A673 (cell line): ENCODE results near the gene STARD9. TPM values are rescaled to one million over a fixed set of nuclear protein-coding genes. Genes with fewer than 3 reads are reported as not detected.

Experiments
- BruUV-seq: library from RNA; stranded (reverse); fragments of 400-500 nt; replicated peaks from 2 replicates; lab custom pipeline; 2021; lab: Mats Ljungman, UMichigan
- CTCF ChIA-PET: fragments of 300-600 bp; sonication (Branson Sonifier 250); formaldehyde crosslinking; loops from one replicate; lab custom pipeline; 2022; ENCODE audit warnings: antibody characterized with exemption; lab: Charles Lee
- POLR2A ChIA-PET: fragments of 300-600 bp; sonication (Branson Sonifier 250); formaldehyde crosslinking; loops from one replicate; lab custom pipeline; 2022; ENCODE audit warnings: antibody characterized with exemption; ENCODE audit not compliant: low non-redundant PET; lab: Charles Lee
- DNase-seq: peaks from one replicate; pipeline ENCODE4 v3.0.0-alpha.2; 2015; ENCODE audit warnings: low spot score
- H3K27ac ChIP-seq: fragments of 200-600 bp; sonication (generic); 2 replicates; pipeline ENCODE4 v1.5.1; 2016; ENCODE audit warnings: mixed run types, low read depth, mild to moderate bottlenecking, mixed read lengths, antibody characterized with exemption, low read length; ENCODE audit not compliant: poor library complexity, severe bottlenecking
- H3K27me3 ChIP-seq: fragments of 200-600 bp; sonication (generic); replicated peaks from 2 replicates; pipeline ENCODE4 v1.6.1; 2017; ENCODE audit warnings: mixed run types, low read depth, mild to moderate bottlenecking, mixed read lengths, antibody characterized with exemption, low read length; ENCODE audit not compliant: insufficient read depth, poor library complexity
- H3K36me3 ChIP-seq: fragments of 200-600 bp; sonication (generic); 2 replicates; pipeline ENCODE4 v1.6.1; 2016; ENCODE audit warnings: mixed run types, mild to moderate bottlenecking, mixed read lengths, antibody characterized with exemption, low read length; ENCODE audit not compliant: insufficient read depth, poor library complexity, severe bottlenecking
- H3K4me1 ChIP-seq: fragments of 200-600 bp; sonication (generic); 2 replicates; pipeline ENCODE4 v1.6.1; 2017; ENCODE audit warnings: mixed run types, mild to moderate bottlenecking, mixed read lengths, antibody characterized with exemption, low read length; ENCODE audit not compliant: insufficient read depth, poor library complexity, severe bottlenecking
- H3K4me3 ChIP-seq: fragments of 200-600 bp; sonication (generic); 2 replicates; pipeline ENCODE4 v1.5.1; 2016; ENCODE audit warnings: low read depth, mixed run types, mild to moderate bottlenecking, mixed read lengths, low read length; ENCODE audit not compliant: poor library complexity, severe bottlenecking
- H3K9me3 ChIP-seq: fragments of 200-600 bp; sonication (generic); 2 replicates; pipeline ENCODE4 v1.6.1; 2016; ENCODE audit warnings: mixed run types, low read depth, mild to moderate bottlenecking, mixed read lengths, antibody characterized with exemption, low read length; ENCODE audit not compliant: poor library complexity, severe bottlenecking
- EZH2 ChIP-seq: fragments of 200-600 bp; sonication (generic); IDR thresholded peaks from 2 replicates; pipeline ENCODE4 v1.6.1; 2017; ENCODE audit warnings: borderline replicate concordance, low read depth, mild to moderate bottlenecking, mixed read lengths, antibody characterized with exemption, low read length; ENCODE audit not compliant: poor library complexity, severe bottlenecking
- intact Hi-C: fragments of 100-400 bp; cut with micrococcal nuclease; formaldehyde crosslinking; loops from one replicate; pipeline ENCODE4 v1.10.0; 2022; ENCODE audit not compliant: unreplicated experiment
- total RNA-seq: library from RNA; stranded (reverse); gene quantifications from 2 replicates; pipeline ENCODE4 v1.2.3, GENCODE V29; 2021
- TF ChIP-seq, protein P1 (sequence below): fragments of 300-800, 200-600 bp; sonication (generic); conservative IDR thresholded peaks from 2 replicates; pipeline ENCODE4 v1.5.1; 2017; ENCODE audit warnings: low read depth, mild to moderate bottlenecking, antibody characterized with exemption, low read length, moderate library complexity, mixed read lengths

The STARD9 gene
- total RNA-seq, 1 experiment from 2014 or later: 12.0 TPM

DNA sequence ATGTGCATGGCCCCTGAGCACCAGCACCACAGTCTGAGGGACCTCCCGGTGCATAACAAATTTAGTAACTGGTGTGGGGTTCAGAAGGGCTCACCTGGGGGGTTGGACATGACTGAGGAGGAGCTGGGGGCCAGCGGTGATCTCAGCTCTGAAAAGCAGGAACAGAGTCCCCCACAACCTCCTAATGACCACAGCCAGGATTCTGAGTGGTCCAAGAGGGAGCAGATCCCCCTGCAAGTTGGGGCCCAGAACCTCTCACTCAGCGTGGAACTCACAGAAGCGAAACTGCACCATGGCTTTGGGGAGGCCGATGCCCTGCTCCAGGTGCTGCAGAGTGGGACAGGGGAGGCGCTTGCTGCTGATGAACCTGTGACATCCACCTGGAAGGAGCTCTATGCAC is 118.5 kb downstream of the STARD9 start:
- no TSS peak for BruUV-seq
- Histone ChIP-seq H3K27ac (no peak overlapping the region), H3K4me3 (no peak overlapping the region), H3K36me3 (no peaks in the 10 kb centered on the region), H3K27me3 (no peaks in the 10 kb centered on the region), H3K9me3 (no peaks in the 10 kb centered on the region), H3K4me1 (no peaks in the 10 kb centered on the region)
- no peak for TF ChIP-seq EZH2
- TF ChIP-seq, protein P1, sequence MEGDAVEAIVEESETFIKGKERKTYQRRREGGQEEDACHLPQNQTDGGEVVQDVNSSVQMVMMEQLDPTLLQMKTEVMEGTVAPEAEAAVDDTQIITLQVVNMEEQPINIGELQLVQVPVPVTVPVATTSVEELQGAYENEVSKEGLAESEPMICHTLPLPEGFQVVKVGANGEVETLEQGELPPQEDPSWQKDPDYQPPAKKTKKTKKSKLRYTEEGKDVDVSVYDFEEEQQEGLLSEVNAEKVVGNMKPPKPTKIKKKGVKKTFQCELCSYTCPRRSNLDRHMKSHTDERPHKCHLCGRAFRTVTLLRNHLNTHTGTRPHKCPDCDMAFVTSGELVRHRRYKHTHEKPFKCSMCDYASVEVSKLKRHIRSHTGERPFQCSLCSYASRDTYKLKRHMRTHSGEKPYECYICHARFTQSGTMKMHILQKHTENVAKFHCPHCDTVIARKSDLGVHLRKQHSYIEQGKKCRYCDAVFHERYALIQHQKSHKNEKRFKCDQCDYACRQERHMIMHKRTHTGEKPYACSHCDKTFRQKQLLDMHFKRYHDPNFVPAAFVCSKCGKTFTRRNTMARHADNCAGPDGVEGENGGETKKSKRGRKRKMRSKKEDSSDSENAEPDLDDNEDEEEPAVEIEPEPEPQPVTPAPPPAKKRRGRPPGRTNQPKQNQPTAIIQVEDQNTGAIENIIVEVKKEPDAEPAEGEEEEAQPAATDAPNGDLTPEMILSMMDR: no peak
- intact Hi-C loops: no loop called here
- CTCF ChIA-PET: no interaction called here
- POLR2A ChIA-PET: no interaction called here
- DNase-seq: no peak

DNA sequence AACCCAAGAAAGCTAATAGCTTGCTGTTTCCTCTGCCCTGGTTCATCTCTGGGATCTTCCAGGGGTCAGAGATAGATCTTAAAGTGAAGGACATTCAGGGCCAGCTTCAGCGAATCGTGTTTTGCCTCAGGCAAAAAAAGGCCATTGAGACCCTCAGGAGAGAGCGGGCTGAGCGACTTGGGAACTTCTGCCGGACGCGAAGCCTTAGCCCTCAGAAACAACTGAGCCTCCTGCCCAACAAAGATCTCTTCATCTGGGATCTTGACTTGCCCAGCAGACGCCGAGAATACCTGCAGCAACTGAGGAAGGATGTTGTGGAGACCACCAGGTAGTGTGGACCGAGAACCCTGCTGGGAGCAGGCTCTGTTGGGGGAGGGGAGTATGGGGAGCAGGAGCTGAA is 119.0 kb downstream of the STARD9 start:
- Histone ChIP-seq H3K27ac (no peak overlapping the region), H3K27me3 (no peaks in the 10 kb centered on the region), H3K9me3 (no peaks in the 10 kb centered on the region), H3K4me3 (no peak overlapping the region), H3K36me3 (no peaks in the 10 kb centered on the region), H3K4me1 (no peaks in the 10 kb centered on the region)
- POLR2A ChIA-PET: no interaction called here
- BruUV-seq: no TSS peak
- intact Hi-C loops: no loop called here
- CTCF ChIA-PET: no interaction called here
- TF ChIP-seq EZH2: no peak
- TF ChIP-seq, protein P1: no peak
- no peak for DNase-seq

DNA sequence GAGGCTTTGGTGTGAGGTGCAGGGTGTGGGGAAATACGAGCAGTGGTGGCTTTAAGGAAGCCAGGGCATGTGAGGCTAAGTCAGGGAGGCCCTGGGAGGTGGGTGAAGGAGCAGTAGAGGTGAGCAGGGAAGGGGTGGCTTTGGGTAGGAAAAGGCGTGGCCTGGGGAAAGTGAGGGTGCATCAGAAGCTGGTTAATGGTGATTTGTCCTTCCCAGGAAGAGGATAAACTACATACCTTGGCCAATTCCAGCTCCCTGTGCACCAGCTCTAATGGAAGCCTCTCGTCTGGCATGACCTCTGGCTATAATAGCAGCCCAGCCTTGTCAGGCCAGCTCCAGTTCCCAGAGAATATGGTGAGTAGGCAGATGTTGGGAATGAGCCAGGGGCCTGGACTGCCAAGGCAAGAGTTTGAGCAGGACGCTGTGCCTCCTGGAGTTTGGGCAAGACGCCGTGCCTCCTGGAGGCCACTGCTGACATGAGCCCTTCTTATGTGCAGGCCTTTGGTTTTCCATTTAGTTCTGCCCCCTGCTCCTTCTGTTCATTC is 120.2 kb downstream of the STARD9 start:
- H3K4me3 ChIP-seq: no peak overlapping the region
- TF ChIP-seq, protein P1: no peak
- no peak for TF ChIP-seq EZH2
- H3K9me3 ChIP-seq: no peaks in the 10 kb centered on the region
- no TSS peak for BruUV-seq
- no peak for DNase-seq
- intact Hi-C loops: no loop called here
- POLR2A ChIA-PET: no interaction called here
- H3K27me3 ChIP-seq: no peaks in the 10 kb centered on the region
- no peaks in the 10 kb centered on the region for H3K36me3 ChIP-seq
- H3K27ac ChIP-seq: no peak overlapping the region
- no peaks in the 10 kb centered on the region for H3K4me1 ChIP-seq
- CTCF ChIA-PET: no interaction called here
